Endodermal cell (in vitro differentiated cells): ENCODE measurements around the gene CSTPP1. TPM values are rescaled to one million over a fixed set of nuclear protein-coding genes. Genes with fewer than 3 reads are reported as not detected.

Experiments used
- DNase-seq: peaks from one replicate; pipeline ENCODE4 v3.0.0-alpha.2; 2017
- H3K27ac ChIP-seq: 2 replicates; pipeline ENCODE4 v1.5.1; 2013; ENCODE audit warnings: mild to moderate bottlenecking, low read depth, low read length, moderate library complexity
- H3K27me3 ChIP-seq: 2 replicates; pipeline ENCODE4 v1.6.1; 2013; ENCODE audit warnings: mild to moderate bottlenecking, low read length, moderate library complexity; ENCODE audit not compliant: insufficient read depth, control insufficient read depth, poor library complexity, severe bottlenecking
- H3K36me3 ChIP-seq: 2 replicates; pipeline ENCODE4 v1.7.0; 2013; ENCODE audit warnings: mild to moderate bottlenecking, low read length, moderate library complexity; ENCODE audit not compliant: control insufficient read depth, insufficient read depth
- H3K4me1 ChIP-seq: one replicate; pipeline ENCODE4 v1.7.0; 2013; ENCODE audit warnings: low read length; ENCODE audit not compliant: control insufficient read depth, insufficient read depth
- H3K4me3 ChIP-seq: 2 replicates; pipeline ENCODE4 v1.5.1; 2013; ENCODE audit warnings: mild to moderate bottlenecking, low read length, moderate library complexity
- H3K9ac ChIP-seq: 2 replicates; pipeline ENCODE4 v1.6.1; 2013; ENCODE audit warnings: mild to moderate bottlenecking, low read length, moderate library complexity; ENCODE audit not compliant: poor library complexity, severe bottlenecking; ENCODE audit errors: extremely low read depth
- H3K9me3 ChIP-seq: 2 replicates; pipeline ENCODE4 v1.6.1; 2013; ENCODE audit warnings: mild to moderate bottlenecking, low read length, moderate library complexity; ENCODE audit not compliant: control insufficient read depth
- H3K27ac Mint-ChIP-seq: 2 replicates; pipeline ENCODE4 v1.8.0; 2020; ENCODE audit warnings: mixed read lengths
- H3K27me3 Mint-ChIP-seq: 2 replicates; pipeline ENCODE4 v1.8.0; 2021; ENCODE audit warnings: mild to moderate bottlenecking, mixed read lengths; ENCODE audit not compliant: insufficient read depth
- H3K36me3 Mint-ChIP-seq: 2 replicates; pipeline ENCODE4 v1.8.0; 2020; ENCODE audit warnings: low read depth, mixed read lengths
- H3K4me1 Mint-ChIP-seq: 2 replicates; pipeline ENCODE4 v1.8.0; 2020; ENCODE audit warnings: mixed read lengths
- H3K4me3 Mint-ChIP-seq: 2 replicates; pipeline ENCODE4 v1.8.0; 2020; ENCODE audit warnings: mild to moderate bottlenecking, moderate library complexity, mixed read lengths
- H3K9me3 Mint-ChIP-seq: 2 replicates; pipeline ENCODE4 v1.8.0; 2020; ENCODE audit warnings: mild to moderate bottlenecking, mixed read lengths
- CTCF ChIP-seq: fragments of 200-600 bp; sonication (generic); conservative IDR thresholded peaks from 2 replicates; pipeline ENCODE4 v1.5.0; 2021; ENCODE audit warnings: antibody characterized with exemption, mild to moderate bottlenecking
- WGBS, 2 experiments: methylation state at CpG; one replicate each; pipeline versions ENCODE4 v1.1.5 to v1.1.7; 2013; ENCODE audit warnings: missing lambda C conversion rate in 2 of 2, mixed read lengths in 1 of 2; ENCODE audit not compliant: insufficient coverage in 1 of 2, insufficient read length in 1 of 2; 5-methylcytosine and 5-hydroxymethylcytosine counted together
- total RNA-seq, 2 donors: library from RNA; stranded (reverse); fragmentation: NEBNext Ultra II Directional in 1 of 2; extraction: Animal tissue kit (Norgen Biotek cat#: 25700) in 1 of 2; gene quantifications; 2 replicates in 1 of 2; 3 replicates in 1 of 2; pipeline ENCODE4 v1.2.1, GENCODE V29; 2021

The CSTPP1 gene
- total RNA-seq, 2 donors from 2014 or later = 46.7 to 57.6 TPM

GRCh38 chr11:47007579-47007978, 71.0 kb downstream of the CSTPP1 start:
- H3K27ac ChIP-seq = no peak overlapping the region
- no peaks in the 10 kb centered on the region for H3K9me3 ChIP-seq
- no peak for TF ChIP-seq CTCF
- H3K4me3 ChIP-seq = no peak overlapping the region
- Mint-ChIP-seq H3K4me1 (peaks cover 12% of the 10 kb centered on the region), H3K36me3 (peaks cover 10% of the 10 kb centered on the region), H3K27me3 (no peaks in the 10 kb centered on the region), H3K9me3 (no peaks in the 10 kb centered on the region), H3K27ac (no peak overlapping the region), H3K4me3 (no peak overlapping the region)
- no peaks in the 10 kb centered on the region for H3K36me3 ChIP-seq
- H3K27me3 ChIP-seq = no peaks in the 10 kb centered on the region
- WGBS, 2 experiments = 81 to 87% methylated on average over 2 of the region's 2 CpGs
- H3K4me1 ChIP-seq = no peaks in the 10 kb centered on the region
- no peak for DNase-seq
- H3K9ac ChIP-seq = no peak overlapping the region

DNA sequence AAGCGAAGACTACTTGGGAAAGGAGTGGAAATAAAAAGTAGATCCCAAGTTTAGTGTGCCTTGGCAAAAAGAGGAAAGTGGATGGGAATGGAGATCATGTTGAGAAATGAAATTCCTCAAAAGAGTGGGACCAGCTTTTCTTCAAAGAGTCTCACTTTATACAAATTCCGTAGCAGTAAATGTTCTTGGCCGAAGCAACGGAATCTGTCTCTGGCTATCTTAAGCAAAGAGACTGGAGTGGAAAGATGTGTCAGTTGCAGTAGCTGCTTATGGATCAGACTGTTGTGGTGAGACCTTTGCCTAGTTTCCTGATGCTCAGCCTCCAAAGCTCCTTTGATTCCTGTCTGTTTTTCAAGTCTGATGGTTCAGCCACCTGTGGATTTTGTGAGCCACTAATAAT, 73.6 kb downstream of the CSTPP1 start:
- WGBS, 2 experiments = 93 to 96% methylated on average over 3 to 4 of the region's 4 CpGs
- TF ChIP-seq CTCF = no peak

DNA sequence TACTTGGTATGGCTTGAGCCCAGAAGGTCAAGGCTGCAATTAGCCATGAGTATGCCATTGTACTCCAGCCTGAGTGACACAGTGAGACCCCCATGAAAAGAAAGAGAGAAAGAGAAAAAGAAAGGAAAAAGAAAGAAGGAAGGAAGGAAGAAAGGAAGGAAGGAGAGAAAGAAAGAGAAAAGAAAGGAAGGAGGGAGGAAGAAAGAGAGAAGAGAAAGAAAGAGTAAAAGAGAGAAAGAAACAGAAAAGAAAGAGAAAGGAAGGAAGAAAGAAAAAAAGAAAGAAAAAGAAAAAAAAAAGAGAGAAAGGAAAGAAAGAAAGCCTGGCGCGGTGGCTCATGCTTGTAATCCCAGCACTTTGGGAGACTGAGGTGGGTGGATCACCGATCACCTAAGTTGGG, 77.5 kb downstream of the CSTPP1 start:
- no peak for DNase-seq
- Mint-ChIP-seq H3K36me3 (peaks cover 8% of the 10 kb centered on the region), H3K27ac (no peak overlapping the region), H3K27me3 (no peaks in the 10 kb centered on the region), H3K4me1 (no peaks in the 10 kb centered on the region), H3K9me3 (no peaks in the 10 kb centered on the region), H3K4me3 (no peak overlapping the region)
- Histone ChIP-seq H3K27ac (no peak overlapping the region), H3K9me3 (no peaks in the 10 kb centered on the region), H3K36me3 (no peaks in the 10 kb centered on the region), H3K9ac (no peak overlapping the region), H3K4me3 (no peak overlapping the region), H3K27me3 (no peaks in the 10 kb centered on the region), H3K4me1 (no peaks in the 10 kb centered on the region)
- no peak for TF ChIP-seq CTCF
- 97 to 100% methylated on average over 3 of the region's 3 CpGs for WGBS, 2 experiments

More for the DNA sequence above, 73.6 kb downstream of the CSTPP1 start:
- Mint-ChIP-seq H3K4me3 (no peak overlapping the region), H3K36me3 (peaks cover 10% of the 10 kb centered on the region), H3K27me3 (no peaks in the 10 kb centered on the region), H3K9me3 (no peaks in the 10 kb centered on the region), H3K4me1 (no peaks in the 10 kb centered on the region), H3K27ac (no peak overlapping the region)
- Histone ChIP-seq H3K4me3 (no peak overlapping the region), H3K4me1 (no peaks in the 10 kb centered on the region), H3K9ac (no peak overlapping the region), H3K36me3 (no peaks in the 10 kb centered on the region), H3K27ac (no peak overlapping the region), H3K9me3 (no peaks in the 10 kb centered on the region), H3K27me3 (no peaks in the 10 kb centered on the region)
- DNase-seq = no peak
